Endothelial cell (in vitro differentiated cells): ENCODE results near the gene PRDX1. TPM values are rescaled to one million over a fixed set of nuclear protein-coding genes. Genes with fewer than 3 reads are reported as not detected.

Source experiments
- DNase-seq: peaks from one replicate; pipeline ENCODE4 v3.0.0; 2021; ENCODE audit warnings: low spot score
- H3K27ac Mint-ChIP-seq: one replicate; pipeline ENCODE4 v1.8.0; 2021; ENCODE audit warnings: mixed read lengths, inconsistent platforms; ENCODE audit not compliant: unreplicated experiment
- H3K27me3 Mint-ChIP-seq: one replicate; pipeline ENCODE4 v1.8.0; 2021; ENCODE audit warnings: mild to moderate bottlenecking, moderate library complexity, mixed read lengths, inconsistent platforms; ENCODE audit not compliant: unreplicated experiment
- H3K36me3 Mint-ChIP-seq: one replicate; pipeline ENCODE4 v1.8.0; 2021; ENCODE audit warnings: mild to moderate bottlenecking, low read depth, mixed read lengths, inconsistent platforms; ENCODE audit not compliant: unreplicated experiment
- H3K4me1 Mint-ChIP-seq: one replicate; pipeline ENCODE4 v1.8.0; 2021; ENCODE audit warnings: mild to moderate bottlenecking, mixed read lengths, inconsistent platforms; ENCODE audit not compliant: unreplicated experiment
- H3K4me3 Mint-ChIP-seq: one replicate; pipeline ENCODE4 v1.8.0; 2021; ENCODE audit warnings: mild to moderate bottlenecking, mixed read lengths, inconsistent platforms; ENCODE audit not compliant: unreplicated experiment
- H3K9me3 Mint-ChIP-seq: one replicate; pipeline ENCODE4 v1.8.0; 2021; ENCODE audit warnings: mixed read lengths, inconsistent platforms; ENCODE audit not compliant: unreplicated experiment
- total RNA-seq: library from RNA; stranded (reverse); fragmentation: NEBNext Ultra II Directional; extraction: Animal tissue kit (Norgen Biotek cat#: 25700); gene quantifications from one replicate; pipeline ENCODE4 v1.2.1, GENCODE V29; 2021; ENCODE audit not compliant: unreplicated experiment
- TF ChIP-seq, protein P1 (sequence below): fragments of 200-600 bp; sonication (generic); IDR thresholded peaks from one replicate; pipeline ENCODE4 v1.5.0; 2021; ENCODE audit warnings: antibody characterized with exemption; ENCODE audit not compliant: unreplicated experiment

The PRDX1 gene
- total RNA-seq, 1 donor from 2014 or later, result 325 TPM

DNA sequence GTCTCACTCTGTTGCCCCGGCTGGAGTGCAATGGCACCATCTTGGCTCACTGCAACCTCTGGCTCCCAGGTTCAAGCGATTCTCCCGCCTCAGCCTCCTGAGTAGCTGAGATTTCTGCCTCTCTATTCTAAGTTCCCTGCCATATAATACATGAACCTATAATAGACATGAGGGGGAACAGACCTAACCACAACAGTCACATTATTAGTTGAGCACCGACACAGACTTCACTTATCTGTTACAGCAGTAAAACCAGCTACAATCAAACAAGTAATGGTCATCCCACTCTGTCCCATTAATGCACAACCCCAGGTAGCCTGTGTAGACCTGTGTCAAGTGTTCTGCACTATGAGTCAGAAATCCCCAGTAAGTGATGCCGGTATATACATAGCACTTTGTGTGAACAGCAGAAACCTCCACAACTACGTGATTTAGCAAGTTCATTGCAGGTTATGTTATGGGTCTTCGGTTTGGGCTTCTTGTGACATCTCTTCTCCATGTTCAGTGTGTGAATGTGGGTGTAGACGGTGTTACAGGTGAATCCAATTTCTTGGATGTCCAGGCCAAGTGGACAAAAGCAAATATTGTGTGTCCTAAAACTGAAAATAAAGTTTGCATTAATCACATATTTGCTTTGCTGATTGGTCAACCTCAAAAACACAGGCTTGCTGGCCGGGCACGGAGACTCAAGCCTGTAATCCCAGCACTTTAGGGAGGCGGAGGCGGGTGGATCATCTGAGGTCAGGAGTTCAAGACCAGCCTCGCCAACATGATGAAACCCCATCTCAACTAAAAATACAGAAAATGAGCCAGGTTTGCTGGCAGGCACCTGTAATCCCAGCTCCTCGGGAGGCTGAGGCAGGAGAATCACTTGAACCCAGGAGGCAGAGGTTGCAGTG, 18.0 kb downstream of the PRDX1 start:
- no peak overlapping the region for H3K4me3 Mint-ChIP-seq
- H3K36me3 Mint-ChIP-seq, result peaks cover 8% of the 10 kb centered on the region
- peaks cover 8% of the 10 kb centered on the region for H3K27me3 Mint-ChIP-seq
- TF ChIP-seq, protein P1, sequence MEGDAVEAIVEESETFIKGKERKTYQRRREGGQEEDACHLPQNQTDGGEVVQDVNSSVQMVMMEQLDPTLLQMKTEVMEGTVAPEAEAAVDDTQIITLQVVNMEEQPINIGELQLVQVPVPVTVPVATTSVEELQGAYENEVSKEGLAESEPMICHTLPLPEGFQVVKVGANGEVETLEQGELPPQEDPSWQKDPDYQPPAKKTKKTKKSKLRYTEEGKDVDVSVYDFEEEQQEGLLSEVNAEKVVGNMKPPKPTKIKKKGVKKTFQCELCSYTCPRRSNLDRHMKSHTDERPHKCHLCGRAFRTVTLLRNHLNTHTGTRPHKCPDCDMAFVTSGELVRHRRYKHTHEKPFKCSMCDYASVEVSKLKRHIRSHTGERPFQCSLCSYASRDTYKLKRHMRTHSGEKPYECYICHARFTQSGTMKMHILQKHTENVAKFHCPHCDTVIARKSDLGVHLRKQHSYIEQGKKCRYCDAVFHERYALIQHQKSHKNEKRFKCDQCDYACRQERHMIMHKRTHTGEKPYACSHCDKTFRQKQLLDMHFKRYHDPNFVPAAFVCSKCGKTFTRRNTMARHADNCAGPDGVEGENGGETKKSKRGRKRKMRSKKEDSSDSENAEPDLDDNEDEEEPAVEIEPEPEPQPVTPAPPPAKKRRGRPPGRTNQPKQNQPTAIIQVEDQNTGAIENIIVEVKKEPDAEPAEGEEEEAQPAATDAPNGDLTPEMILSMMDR, result no peak
- no peak overlapping the region for H3K27ac Mint-ChIP-seq
- no peaks in the 10 kb centered on the region for H3K9me3 Mint-ChIP-seq
- H3K4me1 Mint-ChIP-seq, result peaks cover 18% of the 10 kb centered on the region
- DNase-seq, result no peak

DNA sequence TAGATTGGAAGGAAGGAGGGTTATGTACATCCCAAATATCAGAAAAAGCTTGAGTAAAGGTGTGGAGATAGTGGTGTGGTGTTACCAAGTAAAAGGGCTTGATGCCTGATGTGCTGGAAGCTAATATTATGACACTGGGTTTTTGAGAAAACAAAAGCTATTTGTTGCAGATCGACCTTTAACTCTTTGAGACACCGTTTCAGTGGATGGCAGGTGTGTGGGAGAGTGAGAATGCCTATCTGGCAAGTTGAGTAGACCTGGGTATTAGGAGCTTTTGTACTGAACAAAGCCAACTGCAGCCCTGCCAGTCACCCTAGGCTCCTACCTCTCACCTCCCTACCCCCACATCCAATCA, 20.2 kb downstream of the PRDX1 start:
- no peak overlapping the region for H3K4me3 Mint-ChIP-seq

DNA sequence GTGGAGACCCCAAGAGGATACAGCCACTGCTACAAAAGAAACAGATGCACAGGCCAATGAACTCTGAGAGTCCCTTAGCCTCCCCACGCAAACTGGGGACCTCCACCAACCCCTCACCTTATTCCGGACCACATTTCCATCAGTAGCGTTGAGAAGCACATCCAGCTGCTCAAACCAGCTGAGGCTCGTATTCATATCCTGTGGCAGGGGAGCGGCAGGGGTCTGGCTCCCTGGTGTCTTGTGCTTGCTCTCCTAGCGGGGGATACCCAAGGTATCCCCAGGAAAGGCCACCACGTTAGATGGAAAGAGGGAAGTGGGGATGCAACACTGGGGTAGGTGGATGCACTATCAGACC, 22.3 kb downstream of the PRDX1 start:
- H3K36me3 Mint-ChIP-seq, result peaks cover 12% of the 10 kb centered on the region
- peaks cover 13% of the 10 kb centered on the region for H3K27me3 Mint-ChIP-seq
- peak overlapping the region; percentile 54 for H3K27ac Mint-ChIP-seq
- H3K4me3 Mint-ChIP-seq, result peak overlapping the region; percentile 95
- H3K9me3 Mint-ChIP-seq, result no peaks in the 10 kb centered on the region
- DNase-seq, result peak; percentile 16
- H3K4me1 Mint-ChIP-seq, result peaks cover 19% of the 10 kb centered on the region
- TF ChIP-seq, protein P1, result no peak

More for the DNA sequence above, 20.2 kb downstream of the PRDX1 start:
- TF ChIP-seq, protein P1, result no peak
- Mint-ChIP-seq H3K27me3 (peaks cover 9% of the 10 kb centered on the region), H3K9me3 (no peaks in the 10 kb centered on the region), H3K4me1 (peaks cover 19% of the 10 kb centered on the region), H3K27ac (no peak overlapping the region), H3K36me3 (peaks cover 10% of the 10 kb centered on the region)
- DNase-seq, result no peak

- H3K4me1 Mint-ChIP-seq, result peaks cover 19% of the 10 kb centered on the region
- no peaks in the 10 kb centered on the region for H3K9me3 Mint-ChIP-seq
- no peak for DNase-seq
- peaks cover 10% of the 10 kb centered on the region for H3K27me3 Mint-ChIP-seq
- TF ChIP-seq, protein P1, result no peak
- no peak overlapping the region for H3K4me3 Mint-ChIP-seq
- no peak overlapping the region for H3K27ac Mint-ChIP-seq
- peaks cover 12% of the 10 kb centered on the region for H3K36me3 Mint-ChIP-seq
These were observed 23.4 kb downstream of the PRDX1 start for GRCh38 chr1:45498279-45498678.

DNA sequence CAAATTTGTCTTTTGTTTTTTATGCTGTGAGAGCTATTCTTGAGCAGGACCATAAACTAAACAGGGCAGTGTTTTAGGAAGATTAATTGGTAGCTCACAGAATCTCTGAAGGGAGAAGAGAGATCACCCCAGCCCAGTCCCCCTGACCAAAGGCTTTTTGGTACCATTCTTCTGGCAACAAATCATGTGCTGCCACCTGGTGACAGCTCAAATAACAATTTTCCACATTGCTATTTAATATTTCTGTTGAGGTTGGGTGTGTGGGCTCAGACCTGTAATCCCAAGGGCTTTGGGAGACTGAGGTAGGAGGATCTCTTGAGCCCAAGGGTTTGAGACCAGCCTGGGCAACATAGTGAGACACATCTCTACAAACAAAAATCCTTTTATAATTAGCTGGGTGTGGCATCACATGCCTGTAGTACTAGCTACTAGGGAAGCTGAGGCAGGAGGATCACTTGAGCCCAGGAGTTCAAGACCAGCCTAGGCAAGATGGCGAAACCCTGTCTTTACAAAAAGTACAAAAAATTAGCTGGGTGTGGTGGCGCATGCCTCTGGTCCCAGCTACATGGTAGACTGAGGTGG, 28.5 kb downstream of the PRDX1 start:
- H3K36me3 Mint-ChIP-seq, result peaks cover 7% of the 10 kb centered on the region
- H3K9me3 Mint-ChIP-seq, result no peaks in the 10 kb centered on the region
- DNase-seq, result peak; percentile 61
- H3K4me1 Mint-ChIP-seq, result peaks cover 3% of the 10 kb centered on the region
- H3K27me3 Mint-ChIP-seq, result peaks cover 5% of the 10 kb centered on the region
- H3K27ac Mint-ChIP-seq, result no peak overlapping the region
- H3K4me3 Mint-ChIP-seq, result no peak overlapping the region
- TF ChIP-seq, protein P1, result peak; percentile 55
